ENCODE measurements around the gene DNAJC4.

The DNAJC4 gene

GRCh38 chr11:64259533-64260067 is 29.3 kb downstream of the DNAJC4 start:
- TF ChIP-seq GATA3 (IDR thresholded peaks at IDR 0.05; ENCODE audit: low read depth, low read length) (no peak), GATA2 (IDR thresholded peaks at IDR 0.05; ENCODE audit: low read depth, low read length) (no peak)

GRCh38 chr11:64260147-64260708 is 29.9 kb downstream of the DNAJC4 start:
- no peak for TF ChIP-seq GATA2 (IDR thresholded peaks at IDR 0.05; ENCODE audit: low read depth, low read length)
- no peak for TF ChIP-seq GATA3 (IDR thresholded peaks at IDR 0.05; ENCODE audit: low read depth, low read length)

- TF ChIP-seq GATA2 (IDR thresholded peaks at IDR 0.05; ENCODE audit: low read depth, low read length) (no peak), GATA3 (IDR thresholded peaks at IDR 0.05; ENCODE audit: low read depth, low read length) (no peak)
These were observed 31.3 kb downstream of the DNAJC4 start for GRCh38 chr11:64261556-64262080.

- TF ChIP-seq GATA2 (IDR thresholded peaks at IDR 0.05; ENCODE audit: low read depth, low read length) (no peak), GATA3 (IDR thresholded peaks at IDR 0.05; ENCODE audit: low read depth, low read length) (no peak)
These were observed 32.1 kb downstream of the DNAJC4 start for GRCh38 chr11:64262271-64263002.

GRCh38 chr11:64263021-64263946 is 32.9 kb downstream of the DNAJC4 start:
- TF ChIP-seq GATA3 (IDR thresholded peaks at IDR 0.05; ENCODE audit: low read depth, low read length) (no peak), GATA2 (IDR thresholded peaks at IDR 0.05; ENCODE audit: low read depth, low read length) (no peak)

GRCh38 chr11:64263947-64264317 is 33.6 kb downstream of the DNAJC4 start:
- TF ChIP-seq GATA3 (IDR thresholded peaks at IDR 0.05; ENCODE audit: low read depth, low read length) (no peak), GATA2 (IDR thresholded peaks at IDR 0.05; ENCODE audit: low read depth, low read length) (no peak)

GRCh38 chr11:64264371-64264852 is 34.1 kb downstream of the DNAJC4 start:
- peak; percentile 93 for TF ChIP-seq GATA2 (IDR thresholded peaks at IDR 0.05; ENCODE audit: low read depth, low read length)
- TF ChIP-seq GATA3 (IDR thresholded peaks at IDR 0.05; ENCODE audit: low read depth, low read length) = no peak

- TF ChIP-seq GATA3 (IDR thresholded peaks at IDR 0.05; ENCODE audit: low read depth, low read length) (no peak), GATA2 (IDR thresholded peaks at IDR 0.05; ENCODE audit: low read depth, low read length) (no peak)
These were observed 35.1 kb downstream of the DNAJC4 start for GRCh38 chr11:64265176-64266160.

- TF ChIP-seq GATA3 (IDR thresholded peaks at IDR 0.05; ENCODE audit: low read depth, low read length) (no peak), GATA2 (IDR thresholded peaks at IDR 0.05; ENCODE audit: low read depth, low read length) (no peak)
These were observed 36.0 kb downstream of the DNAJC4 start for GRCh38 chr11:64266339-64266738.

- TF ChIP-seq GATA3 (IDR thresholded peaks at IDR 0.05; ENCODE audit: low read depth, low read length) = no peak
- no peak for TF ChIP-seq GATA2 (IDR thresholded peaks at IDR 0.05; ENCODE audit: low read depth, low read length)
These were observed 37.0 kb downstream of the DNAJC4 start for GRCh38 chr11:64267207-64267945.

- TF ChIP-seq GATA2 (IDR thresholded peaks at IDR 0.05; ENCODE audit: low read depth, low read length) (peak; percentile 96), GATA3 (IDR thresholded peaks at IDR 0.05; ENCODE audit: low read depth, low read length) (no peak)
These were observed 37.9 kb downstream of the DNAJC4 start for GRCh38 chr11:64268025-64268892.

Measured in SH-SY5Y (cell line).